ENCODE results near the gene RASA1.

Gene RASA1

DNA sequence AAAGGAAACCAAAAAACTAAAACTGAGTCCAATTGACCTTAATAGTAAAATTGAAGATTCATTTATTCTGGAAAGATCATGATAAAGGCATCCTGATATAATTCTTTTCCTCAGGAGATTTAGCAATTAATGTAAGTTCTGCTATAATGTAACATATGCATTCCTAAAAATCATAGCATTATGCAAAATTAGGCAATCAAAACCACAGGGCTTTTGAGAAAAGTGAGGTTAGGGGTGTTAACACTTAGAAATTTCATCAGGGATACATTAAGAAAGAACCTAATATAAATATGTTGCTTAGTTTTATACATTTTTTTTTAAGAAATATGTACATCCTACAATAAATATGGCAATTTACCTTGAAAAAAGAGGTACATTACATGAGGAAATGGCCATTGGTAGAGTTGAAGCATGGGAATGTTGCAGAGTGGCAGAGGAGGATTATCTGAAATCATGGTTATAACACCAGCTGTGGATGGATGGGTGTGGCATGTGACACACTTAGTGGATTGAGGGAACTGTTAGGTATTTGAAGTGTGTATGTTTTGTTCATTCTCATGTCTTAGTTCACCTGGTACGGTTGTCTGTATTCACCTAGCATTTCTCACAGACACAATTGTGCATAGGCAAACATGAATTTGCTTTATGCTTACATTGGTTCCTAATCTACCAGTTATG, 94.0 kb downstream of the RASA1 start:
- DNase-seq = peak; percentile 51

DNA sequence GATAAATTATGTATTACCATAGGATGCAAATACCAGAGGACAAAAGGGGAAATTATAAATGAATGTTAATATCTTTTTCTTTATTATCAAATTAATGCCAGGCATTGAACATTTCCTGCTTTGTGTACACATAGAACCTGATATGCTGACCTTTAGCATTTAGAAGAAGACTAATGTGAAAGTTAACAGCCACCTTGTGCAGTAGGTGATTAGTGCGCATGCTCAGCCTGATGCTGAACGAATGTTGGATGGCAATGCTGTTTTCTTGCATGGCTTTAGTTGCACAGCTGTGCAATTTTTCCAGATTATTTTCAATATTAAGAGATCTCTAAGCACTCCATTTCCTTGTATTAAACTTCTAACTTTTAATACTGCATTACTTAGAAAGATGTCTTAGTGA, 99.6 kb downstream of the RASA1 start:
- DNase-seq = no peak

DNA sequence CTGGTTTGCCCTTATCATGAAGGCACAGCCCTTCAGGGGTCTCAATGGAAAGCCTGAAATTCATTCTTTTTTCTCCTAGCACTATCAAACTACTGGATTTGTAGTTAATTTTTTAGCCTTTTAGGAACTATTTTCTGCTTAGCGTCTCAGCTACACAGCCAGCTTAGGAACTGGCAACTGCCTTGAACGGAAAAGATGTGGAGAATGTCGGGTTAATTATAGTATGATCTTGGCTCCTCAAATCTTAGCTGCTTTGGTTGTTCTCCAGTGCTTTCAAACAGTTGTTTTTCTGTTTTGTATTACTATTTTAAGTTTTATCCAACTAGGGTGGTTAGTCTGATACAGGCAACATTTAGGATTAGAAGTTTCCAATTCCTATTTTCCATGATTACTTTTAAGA, 100.9 kb downstream of the RASA1 start:
- no peak for DNase-seq

DNA sequence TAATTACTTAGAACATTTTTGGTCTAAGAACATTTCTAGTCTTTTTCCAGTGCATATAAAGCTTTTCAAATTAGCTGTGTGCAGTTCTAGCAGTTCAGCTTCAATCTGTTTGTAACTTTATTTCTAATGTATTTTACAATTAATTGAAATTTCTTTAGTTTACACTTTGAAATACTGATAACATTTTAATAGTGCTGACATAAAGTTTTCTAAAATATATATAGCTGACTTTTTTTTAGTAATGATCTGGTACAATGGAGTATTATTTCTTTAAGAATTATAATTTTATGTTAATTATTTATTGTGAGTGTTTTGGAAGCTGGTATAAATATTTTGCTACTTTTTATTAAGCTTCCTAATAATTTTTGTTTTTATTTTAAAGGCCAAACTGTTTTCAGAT, 101.7 kb downstream of the RASA1 start:
- no peak for DNase-seq

DNA sequence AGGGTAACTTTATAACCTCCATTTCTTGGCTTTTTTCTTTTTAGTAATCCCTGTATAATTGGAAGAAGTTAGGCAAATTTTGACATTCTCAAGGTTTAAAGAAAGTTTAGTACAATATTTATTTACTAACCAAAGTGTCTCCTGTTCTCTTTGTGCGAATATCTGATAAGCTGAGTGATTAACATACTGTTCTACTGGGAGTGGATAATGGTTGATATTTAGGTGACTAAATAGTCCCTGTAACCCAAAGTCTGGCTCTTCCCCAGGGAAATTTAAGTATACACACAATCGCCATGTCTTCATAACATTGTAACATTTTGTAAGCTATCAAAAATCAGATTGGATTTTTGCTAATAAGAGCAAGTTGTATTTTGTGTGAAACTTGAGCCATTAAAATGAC, 105.0 kb downstream of the RASA1 start:
- DNase-seq = no peak

DNA sequence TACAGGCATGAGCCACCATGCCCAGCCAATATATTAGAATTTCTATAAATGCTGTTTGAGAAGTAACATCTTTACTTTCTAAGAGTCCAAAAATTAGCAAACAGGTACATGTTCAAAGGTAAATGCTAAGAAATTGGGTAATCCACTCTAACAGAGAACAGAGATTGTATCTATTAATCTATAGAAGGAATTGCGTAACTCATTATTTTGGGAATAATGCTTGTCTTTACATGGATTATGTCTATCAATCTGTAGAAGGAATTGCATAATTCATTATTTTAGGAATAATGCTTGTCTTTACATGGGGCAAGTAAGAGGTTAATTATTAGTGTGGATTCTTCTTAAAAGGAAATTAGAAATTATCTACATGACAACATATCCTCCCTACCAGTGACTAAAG, 114.5 kb downstream of the RASA1 start:
- DNase-seq = no peak

DNA sequence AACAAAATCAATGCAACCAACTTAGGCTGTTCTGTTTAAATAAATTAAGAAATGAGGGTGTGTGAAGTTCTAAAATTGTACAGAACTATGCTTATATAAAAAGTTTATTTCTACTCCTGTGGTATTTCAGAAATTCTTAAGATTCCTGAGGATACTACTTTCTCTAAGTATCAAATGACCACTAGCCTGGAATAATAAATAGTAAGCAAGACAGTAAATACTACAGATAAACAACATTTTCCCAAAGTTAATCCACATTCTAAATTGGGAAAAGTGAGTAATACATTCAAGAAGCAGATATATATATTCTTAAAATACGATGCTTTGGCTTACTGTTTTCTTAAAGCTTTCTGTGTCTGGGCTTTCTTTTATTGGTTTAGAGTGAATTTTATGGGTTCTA, 115.5 kb downstream of the RASA1 start:
- no peak for DNase-seq

DNA sequence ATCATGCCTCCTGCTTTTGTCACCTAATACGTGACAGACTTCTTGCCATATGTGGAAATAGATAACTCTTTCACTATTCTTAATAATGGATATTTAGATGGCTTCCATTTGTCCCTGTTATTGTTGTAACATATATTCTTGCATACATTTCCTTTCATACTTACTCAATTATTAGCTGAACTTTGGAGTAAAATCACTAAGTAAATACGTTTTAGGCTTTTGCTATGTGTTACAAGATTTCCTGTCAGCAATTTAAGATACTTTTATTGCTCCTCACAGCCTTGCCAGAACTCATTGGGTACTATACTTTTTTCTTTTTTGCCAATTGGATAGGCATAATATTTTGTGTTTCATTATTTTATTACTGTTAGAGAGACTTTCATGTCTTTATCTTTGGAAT, 118.1 kb downstream of the RASA1 start:
- DNase-seq = no peak

DNA sequence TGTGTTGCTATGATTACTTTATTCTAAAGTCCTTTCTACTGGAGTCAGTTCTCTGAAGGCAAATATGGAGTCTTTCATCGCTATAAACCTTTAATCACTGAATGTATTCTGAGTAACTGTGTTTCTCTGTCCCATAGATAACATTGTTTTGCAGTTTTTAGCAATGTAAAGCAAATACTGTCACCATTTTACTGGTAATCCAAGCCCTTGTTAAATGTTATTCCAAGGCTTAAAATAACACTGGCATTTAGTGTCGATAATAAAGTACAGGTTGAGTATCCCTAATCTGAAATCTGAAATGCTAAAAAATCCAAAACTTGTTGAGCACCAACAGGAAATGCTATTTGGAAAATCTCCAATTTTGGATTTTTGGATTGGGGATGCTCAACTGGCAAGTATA, 120.4 kb downstream of the RASA1 start:
- DNase-seq = no peak

DNA sequence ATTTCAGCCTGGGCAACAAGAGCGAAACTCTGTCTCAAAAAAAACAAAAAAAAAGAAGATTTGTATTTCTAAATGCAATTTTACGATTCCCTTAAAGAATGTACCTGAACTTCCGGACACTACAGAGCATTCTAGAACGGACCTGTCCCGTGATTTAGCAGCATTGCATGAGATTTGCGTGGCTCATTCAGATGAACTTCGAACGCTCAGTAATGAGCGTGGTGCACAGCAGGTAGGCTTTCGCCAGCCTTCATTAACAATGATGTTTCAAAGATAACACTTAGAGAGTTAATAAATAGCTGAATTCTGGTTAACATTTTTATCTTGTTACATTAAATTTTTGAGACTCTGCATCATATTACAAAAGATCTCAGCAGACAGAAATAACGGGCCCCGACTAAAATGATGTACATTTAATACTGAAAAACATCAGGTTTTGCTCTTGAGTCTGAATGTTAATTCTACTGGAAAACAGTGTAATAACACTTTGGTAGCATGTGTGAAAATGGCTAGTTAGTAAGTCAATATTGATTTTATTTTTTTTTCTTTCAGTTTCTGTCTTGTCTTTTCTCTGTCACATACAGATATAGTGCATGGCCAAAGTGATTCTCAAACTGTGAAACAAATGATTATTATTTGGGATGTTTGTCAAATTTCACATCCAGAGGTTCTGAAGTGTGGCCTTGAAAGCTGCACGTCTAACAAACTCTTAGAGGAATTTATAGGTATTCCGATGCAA, 121.8 kb downstream of the RASA1 start:
- no peak for DNase-seq

DNA sequence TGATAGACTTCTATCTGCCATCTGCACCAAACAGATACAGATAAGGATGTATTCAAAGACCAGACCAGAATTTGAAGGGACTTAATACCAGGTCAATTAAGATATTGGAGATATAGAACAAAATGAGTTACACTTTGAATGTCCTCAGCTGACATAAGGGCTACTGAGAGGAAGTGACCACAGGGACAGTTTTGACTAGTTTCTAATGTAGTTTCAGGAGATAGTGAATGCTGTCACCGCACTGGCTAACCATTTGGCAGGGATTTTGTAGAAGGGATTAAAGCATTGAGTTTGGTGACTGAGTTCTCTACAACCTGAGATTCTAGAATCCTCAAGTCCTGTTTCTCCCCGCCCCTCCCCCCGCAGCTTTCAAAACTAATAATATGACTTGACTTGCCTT, 122.4 kb downstream of the RASA1 start:
- DNase-seq = no peak

DNA sequence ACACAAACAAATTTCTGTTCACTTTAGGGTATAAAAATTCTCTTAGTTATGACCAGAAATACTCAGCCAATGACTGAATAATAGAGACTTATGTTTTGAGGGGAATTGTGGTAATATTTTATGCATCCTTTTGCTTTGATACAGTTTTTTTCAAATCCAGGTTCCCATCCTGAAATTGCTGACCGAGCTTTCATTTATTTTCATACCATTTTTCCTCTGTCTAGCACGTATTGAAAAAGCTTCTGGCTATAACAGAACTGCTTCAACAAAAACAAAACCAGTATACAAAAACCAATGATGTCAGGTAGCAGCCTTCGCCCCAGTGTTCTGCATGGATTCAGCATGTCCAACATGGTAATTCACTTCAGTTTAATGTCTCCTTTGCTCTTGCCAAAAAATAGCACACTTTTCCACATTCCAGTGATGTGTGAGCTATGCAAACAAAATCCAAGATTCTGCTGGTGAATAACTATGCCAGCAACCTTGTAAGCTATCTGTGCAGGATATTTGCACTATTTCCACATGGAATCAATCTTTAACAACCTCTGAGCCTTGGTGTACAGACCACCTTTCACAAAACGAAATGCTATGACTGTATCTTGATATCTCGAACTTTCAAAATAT, 123.0 kb downstream of the RASA1 start:
- no peak for DNase-seq

DNA sequence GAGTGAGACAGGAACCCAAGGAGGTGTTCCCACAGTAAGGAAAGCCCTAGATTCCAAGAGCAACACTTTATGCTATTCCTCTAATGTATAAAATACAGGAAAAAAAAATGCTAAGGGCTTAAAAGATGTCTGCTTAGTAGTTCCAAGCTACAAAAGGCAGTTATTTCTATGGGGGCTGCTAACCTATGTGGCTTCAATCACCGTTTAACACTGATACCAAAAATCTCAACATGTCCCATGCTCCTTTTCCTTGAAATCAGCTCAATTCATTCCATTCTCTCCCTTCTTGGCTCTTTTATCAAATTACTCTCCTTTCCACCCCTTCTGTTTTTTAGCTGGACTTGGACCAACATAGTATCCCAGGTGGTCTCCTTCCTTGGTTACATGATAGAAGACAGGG, 124.5 kb downstream of the RASA1 start:
- no peak for DNase-seq

DNA sequence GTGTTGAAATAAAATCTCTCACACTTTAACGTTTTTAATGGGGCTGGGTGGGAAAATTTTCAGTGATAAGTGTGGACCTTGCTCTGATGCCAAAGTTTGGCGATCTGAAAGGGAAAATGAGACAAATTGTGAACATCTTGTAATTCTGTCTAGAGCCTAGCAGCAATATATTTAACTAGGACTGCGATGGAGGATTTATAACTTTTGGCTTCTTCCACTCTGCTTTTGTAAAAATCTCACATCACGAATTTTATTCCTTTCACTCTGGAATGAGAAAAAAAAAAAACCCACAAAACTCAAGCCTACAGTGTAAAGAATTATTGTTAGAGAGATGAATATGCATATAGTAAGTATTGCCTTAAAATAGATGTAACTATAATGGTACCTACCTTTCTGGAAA, 125.1 kb downstream of the RASA1 start:
- no peak for DNase-seq

DNA sequence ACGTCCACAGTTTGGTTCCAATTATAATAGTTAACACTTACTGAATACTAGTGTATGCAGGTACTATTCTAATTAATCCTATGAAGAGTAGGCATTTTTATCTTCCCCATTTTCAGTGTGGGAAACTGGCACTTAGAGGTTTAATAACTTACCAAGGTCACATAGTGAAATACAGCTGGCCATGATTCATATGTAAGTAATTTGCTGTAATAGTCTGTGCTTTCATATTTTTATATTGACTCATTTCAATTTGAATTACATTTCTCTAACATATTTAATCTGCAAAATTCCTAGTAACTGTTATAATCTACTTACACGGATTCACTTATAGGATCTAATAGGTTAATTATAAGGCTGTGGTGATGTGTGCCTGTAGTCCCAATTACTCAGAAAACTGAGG, 125.6 kb downstream of the RASA1 start:
- DNase-seq = no peak

DNA sequence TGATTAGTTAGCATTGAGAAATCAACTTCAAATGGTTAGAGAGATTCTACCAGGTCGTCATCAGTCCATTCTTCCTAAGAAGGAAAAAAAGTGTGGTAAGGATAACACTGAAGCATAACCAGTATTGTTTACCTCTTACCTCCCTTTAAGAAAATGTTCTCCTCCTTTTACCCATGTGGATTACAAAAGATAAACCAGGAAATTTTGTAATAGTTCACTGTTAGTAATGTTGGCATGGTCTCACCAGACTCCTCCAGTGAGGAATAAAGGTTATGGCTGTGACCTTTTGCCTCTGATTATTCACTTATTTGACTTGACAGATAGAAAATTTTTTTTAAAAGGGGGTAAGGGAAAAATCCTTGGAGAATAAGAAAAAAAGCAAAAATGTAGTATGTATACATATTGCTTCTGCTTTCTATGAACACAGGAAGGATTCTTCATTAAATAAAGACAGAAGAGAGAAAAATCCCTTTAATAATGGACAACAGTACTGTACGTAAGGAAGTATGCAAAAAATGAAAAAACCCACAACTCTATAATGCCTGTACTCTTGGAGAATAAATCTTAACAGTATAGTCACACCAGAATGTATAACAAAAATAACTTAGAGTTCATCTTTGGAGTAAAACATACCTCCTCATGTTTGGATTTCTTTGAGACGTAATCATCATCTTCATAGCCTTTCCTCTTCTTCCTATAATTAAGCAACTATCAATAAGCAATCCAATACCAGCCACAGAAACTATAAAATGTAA, 126.9 kb downstream of the RASA1 start:
- no peak for DNase-seq

DNA sequence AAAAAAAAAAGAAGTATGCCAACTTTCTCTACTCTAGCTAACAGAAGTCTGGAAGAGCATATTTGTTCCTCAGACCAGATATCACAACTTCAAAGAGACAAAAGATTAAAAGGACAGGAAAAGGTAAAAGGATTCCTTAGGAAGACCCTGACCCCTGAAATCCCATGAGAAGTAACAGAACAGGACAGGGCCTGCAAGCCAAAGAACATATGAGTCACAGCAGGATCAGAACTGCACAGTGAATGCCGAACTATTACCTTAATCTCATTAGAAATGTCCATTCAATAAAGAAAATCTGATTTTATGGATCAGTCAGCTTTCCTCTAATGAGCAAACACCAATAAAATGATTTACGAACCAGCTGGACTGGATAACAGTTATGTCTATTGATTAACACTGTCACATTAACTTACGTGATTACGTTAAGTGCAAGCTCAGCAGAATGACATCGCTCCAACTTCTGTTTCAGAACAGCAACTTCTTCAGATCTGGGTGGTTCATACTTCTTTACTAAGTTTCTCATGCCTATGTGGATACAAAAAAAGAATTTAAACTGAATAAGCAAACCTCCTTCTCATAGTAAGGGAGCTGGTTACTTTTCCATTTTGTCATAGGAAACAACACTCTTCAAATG, 131.4 kb downstream of the RASA1 start:
- DNase-seq = no peak

DNA sequence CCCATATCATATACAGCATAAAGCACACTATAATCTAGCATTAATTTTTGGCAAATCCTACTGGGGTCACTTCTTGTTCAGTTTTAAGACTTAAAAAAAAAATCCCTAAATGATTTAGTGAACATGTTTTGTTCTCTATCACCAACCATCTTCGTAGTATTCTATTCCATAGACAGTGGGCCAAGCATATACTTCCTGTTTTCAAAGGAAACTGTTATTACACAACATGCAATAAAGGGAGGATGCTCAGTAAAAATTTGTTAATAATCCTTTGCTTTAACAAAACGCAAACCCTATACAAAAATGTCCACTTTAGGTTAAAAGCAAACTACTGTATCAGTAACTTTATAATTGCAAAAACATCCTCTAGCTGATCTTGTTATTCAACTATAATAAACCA, 132.0 kb downstream of the RASA1 start:
- peak; percentile 64 for DNase-seq

DNA sequence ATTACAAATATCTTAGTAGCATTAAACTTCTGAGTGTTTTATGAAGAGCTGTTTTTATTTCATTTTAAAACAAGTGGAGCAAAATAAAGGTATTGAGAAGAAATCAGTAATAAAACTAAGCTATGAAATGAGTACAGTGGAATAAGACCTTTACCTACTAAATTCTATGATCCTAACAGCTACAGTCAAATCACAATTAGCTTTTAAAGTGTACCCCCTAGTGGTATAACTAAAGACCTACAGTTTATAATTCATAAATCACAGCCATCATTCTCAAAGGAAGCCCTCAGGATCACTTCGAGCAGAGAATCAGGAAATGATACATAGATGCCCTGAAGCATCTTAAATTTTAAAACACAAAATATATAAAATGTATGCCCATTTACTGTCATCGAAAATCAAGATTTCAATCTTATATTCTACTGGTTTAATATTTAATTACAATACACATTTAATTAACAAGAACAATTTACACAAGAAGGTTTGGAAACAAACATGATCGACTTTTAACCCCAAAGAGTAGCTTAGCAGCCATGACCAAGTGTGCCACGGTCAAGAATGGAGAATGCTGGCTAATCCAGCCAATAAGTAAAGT, 132.7 kb downstream of the RASA1 start:
- peak; percentile 75 for DNase-seq

DNA sequence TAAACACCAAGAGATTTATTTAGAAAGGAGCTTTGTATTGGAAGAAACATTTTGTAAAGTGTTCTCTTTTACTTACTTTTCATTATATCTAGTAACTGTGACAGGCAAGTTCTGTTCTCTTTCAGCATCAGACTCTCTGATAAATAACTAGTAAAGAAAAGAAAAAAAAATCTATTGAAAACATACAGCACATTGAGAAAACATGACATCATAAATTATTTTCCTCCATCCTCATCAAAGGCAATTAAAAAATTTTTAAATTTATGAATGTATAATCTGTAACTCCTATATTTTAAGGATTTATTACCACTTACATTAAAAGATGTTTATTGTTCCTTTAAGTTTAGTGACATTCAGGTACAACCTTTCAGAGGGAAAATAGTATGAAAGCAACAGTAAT, 133.9 kb downstream of the RASA1 start:
- DNase-seq = no peak

DNA sequence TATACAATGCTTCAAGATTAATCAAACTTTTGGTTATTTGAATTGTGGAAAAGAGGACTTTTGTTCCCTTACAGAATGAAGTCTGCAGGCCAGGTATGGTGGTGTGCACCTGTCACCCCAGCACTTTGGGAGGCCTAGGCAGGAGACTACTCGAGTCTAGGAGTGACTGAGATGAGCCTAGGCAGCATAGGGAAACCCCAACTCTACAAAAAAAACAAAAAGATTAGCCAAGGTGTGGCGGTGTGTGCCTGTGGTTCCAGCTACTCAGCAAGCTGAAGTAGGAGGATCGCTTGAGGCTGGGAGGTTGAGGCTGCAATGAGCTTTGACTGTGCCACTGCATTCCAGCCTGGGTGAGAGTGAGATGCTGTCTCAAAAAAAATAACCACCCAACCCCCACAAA, 135.7 kb downstream of the RASA1 start:
- no peak for DNase-seq

DNA sequence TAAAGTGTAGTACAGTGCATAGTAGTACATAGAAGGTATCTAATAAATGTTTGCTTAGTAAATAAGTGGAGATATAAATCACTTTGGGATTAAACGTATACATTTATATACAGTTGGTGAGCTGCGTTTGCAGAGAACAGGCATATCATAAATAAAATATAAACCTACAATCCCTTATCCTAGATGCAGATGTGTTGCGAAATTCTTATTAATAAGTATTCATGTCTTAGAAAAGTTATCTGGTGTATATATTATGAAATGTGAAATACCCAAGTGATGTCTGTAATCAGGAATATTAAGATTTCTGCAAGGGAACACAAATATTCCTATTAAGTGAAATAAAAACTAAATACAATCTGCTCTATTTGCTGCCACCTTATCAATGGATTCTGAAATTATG, 136.2 kb downstream of the RASA1 start:
- DNase-seq = no peak

DNA sequence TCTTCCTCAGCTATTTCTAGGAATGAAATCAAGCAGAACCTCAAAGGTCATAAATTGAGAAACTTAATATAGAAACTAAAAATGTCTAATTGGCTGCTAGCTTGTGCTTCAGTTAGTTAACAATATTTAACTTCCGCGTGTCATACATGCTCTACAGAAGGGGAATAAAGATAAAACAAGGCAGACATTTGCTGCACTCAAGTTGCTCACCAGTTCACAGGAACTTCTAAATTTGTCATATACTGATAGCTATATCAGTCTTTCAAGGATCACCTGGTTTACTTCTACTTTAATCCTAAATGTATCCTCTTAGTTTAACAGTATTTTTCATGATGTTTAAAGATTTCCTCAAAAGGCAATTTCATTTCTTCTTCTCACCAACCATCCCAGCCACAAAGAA, 136.7 kb downstream of the RASA1 start:
- peak; percentile 23 for DNase-seq

Measured in hematopoietic multipotent progenitor cell treated with erythropoietin and hydrocortisone succinate and interleukin-3 and kit ligand, for 4 days (in vitro differentiated cells).